ENCODE measurements around the gene NPS.

Gene NPS

GRCh38 chr10:127565583-127565982 lies 16.5 kb downstream of the NPS start:
- Histone ChIP-seq H3K27ac (ENCODE audit: extremely low read depth, low read depth, low read length) (no peak overlapping the region), H3K4me3 (ENCODE audit: low read depth, low read length) (no peak overlapping the region), H3K4me1 (ENCODE audit: control insufficient read depth, insufficient read depth, low read length) (no peaks in the 10 kb centered on the region), H3K9me3 (ENCODE audit: control insufficient read depth, insufficient read depth, low read depth, low read length) (no peaks in the 10 kb centered on the region), H3K36me3 (ENCODE audit: control insufficient read depth in 2 of 2, insufficient read depth in 1 of 2, low read length in 2 of 2) (no peaks in the 10 kb centered on the region)
- CTCF ChIA-PET: interaction anchor here (0.8 to 1.2 kb wide), 3 partner anchors 9 to 248 kb away, joined by 3 to 4 read pairs (median 3); no protein-coding TSS in a partner anchor
- POLR2A ChIA-PET: no interaction called here
- TF ChIP-seq ZNF335 (tag by site-specific recombination; conservative IDR thresholded peaks at IDR 0.05) (no peak), ZNF48 (tag by site-specific recombination; IDR thresholded peaks at IDR 0.05) (no peak), GLI2 (tag by site-specific recombination; IDR thresholded peaks at IDR 0.05; ENCODE audit: borderline replicate concordance, low read depth) (no peak), ZNF37A (tag by site-specific recombination; IDR thresholded peaks at IDR 0.05) (no peak), ZSCAN16 (tag by site-specific recombination; IDR thresholded peaks at IDR 0.05) (no peak), ZNF473 (tag by site-specific recombination; IDR thresholded peaks at IDR 0.05) (no peak)
- TF ChIP-seq, protein P1, sequence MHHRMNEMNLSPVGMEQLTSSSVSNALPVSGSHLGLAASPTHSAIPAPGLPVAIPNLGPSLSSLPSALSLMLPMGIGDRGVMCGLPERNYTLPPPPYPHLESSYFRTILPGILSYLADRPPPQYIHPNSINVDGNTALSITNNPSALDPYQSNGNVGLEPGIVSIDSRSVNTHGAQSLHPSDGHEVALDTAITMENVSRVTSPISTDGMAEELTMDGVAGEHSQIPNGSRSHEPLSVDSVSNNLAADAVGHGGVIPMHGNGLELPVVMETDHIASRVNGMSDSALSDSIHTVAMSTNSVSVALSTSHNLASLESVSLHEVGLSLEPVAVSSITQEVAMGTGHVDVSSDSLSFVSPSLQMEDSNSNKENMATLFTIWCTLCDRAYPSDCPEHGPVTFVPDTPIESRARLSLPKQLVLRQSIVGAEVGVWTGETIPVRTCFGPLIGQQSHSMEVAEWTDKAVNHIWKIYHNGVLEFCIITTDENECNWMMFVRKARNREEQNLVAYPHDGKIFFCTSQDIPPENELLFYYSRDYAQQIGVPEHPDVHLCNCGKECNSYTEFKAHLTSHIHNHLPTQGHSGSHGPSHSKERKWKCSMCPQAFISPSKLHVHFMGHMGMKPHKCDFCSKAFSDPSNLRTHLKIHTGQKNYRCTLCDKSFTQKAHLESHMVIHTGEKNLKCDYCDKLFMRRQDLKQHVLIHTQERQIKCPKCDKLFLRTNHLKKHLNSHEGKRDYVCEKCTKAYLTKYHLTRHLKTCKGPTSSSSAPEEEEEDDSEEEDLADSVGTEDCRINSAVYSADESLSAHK (tag by site-specific recombination; IDR thresholded peaks at IDR 0.05): no peak

GRCh38 chr10:127569210-127569609 lies 20.1 kb downstream of the NPS start:
- Histone ChIP-seq H3K27ac (ENCODE audit: extremely low read depth, low read depth, low read length) (no peak overlapping the region), H3K36me3 (ENCODE audit: control insufficient read depth in 2 of 2, insufficient read depth in 1 of 2, low read length in 2 of 2) (no peaks in the 10 kb centered on the region), H3K9me3 (ENCODE audit: control insufficient read depth, insufficient read depth, low read depth, low read length) (no peaks in the 10 kb centered on the region), H3K4me3 (ENCODE audit: low read depth, low read length) (no peak overlapping the region), H3K4me1 (ENCODE audit: control insufficient read depth, insufficient read depth, low read length) (no peaks in the 10 kb centered on the region)
- ChIA-PET POLR2A (no interaction called here), CTCF (interaction anchor here (0.8 kb wide), 1 partner anchor 9 kb away, joined by 3 read pairs; no protein-coding TSS in a partner anchor)
- TF ChIP-seq ZBTB7A (tag by site-specific recombination; IDR thresholded peaks at IDR 0.05; ENCODE audit: low read depth): no peak
- TF ChIP-seq ZNF473 (tag by site-specific recombination; IDR thresholded peaks at IDR 0.05): no peak
- TF ChIP-seq MYNN (tag by site-specific recombination; IDR thresholded peaks at IDR 0.05; ENCODE audit: borderline replicate concordance): no peak
- TF ChIP-seq ZNF585B (tag by site-specific recombination; IDR thresholded peaks at IDR 0.05): no peak
- no peak for TF ChIP-seq FEZF1 (tag by site-specific recombination; IDR thresholded peaks at IDR 0.05)
- no peak for TF ChIP-seq PRDM6 (tag by site-specific recombination; IDR thresholded peaks at IDR 0.05)
- no peak for TF ChIP-seq ZNF561 (tag by site-specific recombination; IDR thresholded peaks at IDR 0.05; ENCODE audit: borderline replicate concordance)
- TF ChIP-seq ZNF776 (tag by site-specific recombination; IDR thresholded peaks at IDR 0.05; ENCODE audit: borderline replicate concordance): no peak
- TF ChIP-seq ZFP3 (tag by site-specific recombination; IDR thresholded peaks at IDR 0.05; ENCODE audit: low read depth): no peak
- TF ChIP-seq ZSCAN16 (tag by site-specific recombination; IDR thresholded peaks at IDR 0.05): no peak
- TF ChIP-seq PATZ1 (tag by site-specific recombination; IDR thresholded peaks at IDR 0.05): no peak
- TF ChIP-seq, protein P2, sequence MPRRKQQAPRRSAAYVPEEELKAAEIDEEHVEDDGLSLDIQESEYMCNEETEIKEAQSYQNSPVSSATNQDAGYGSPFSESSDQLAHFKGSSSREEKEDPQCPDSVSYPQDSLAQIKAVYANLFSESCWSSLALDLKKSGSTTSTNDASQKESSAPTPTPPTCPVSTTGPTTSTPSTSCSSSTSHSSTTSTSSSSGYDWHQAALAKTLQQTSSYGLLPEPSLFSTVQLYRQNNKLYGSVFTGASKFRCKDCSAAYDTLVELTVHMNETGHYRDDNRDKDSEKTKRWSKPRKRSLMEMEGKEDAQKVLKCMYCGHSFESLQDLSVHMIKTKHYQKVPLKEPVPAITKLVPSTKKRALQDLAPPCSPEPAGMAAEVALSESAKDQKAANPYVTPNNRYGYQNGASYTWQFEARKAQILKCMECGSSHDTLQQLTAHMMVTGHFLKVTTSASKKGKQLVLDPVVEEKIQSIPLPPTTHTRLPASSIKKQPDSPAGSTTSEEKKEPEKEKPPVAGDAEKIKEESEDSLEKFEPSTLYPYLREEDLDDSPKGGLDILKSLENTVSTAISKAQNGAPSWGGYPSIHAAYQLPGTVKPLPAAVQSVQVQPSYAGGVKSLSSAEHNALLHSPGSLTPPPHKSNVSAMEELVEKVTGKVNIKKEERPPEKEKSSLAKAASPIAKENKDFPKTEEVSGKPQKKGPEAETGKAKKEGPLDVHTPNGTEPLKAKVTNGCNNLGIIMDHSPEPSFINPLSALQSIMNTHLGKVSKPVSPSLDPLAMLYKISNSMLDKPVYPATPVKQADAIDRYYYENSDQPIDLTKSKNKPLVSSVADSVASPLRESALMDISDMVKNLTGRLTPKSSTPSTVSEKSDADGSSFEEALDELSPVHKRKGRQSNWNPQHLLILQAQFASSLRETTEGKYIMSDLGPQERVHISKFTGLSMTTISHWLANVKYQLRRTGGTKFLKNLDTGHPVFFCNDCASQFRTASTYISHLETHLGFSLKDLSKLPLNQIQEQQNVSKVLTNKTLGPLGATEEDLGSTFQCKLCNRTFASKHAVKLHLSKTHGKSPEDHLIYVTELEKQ (tag by site-specific recombination; IDR thresholded peaks at IDR 0.05; ENCODE audit: borderline replicate concordance): no peak
- TF ChIP-seq ZNF184 (tag by site-specific recombination; IDR thresholded peaks at IDR 0.05): no peak
- no peak for TF ChIP-seq ZNF202 (tag by site-specific recombination; IDR thresholded peaks at IDR 0.05; ENCODE audit: borderline replicate concordance)
- TF ChIP-seq ZNF248 (tag by site-specific recombination; IDR thresholded peaks at IDR 0.05): no peak
- no peak for TF ChIP-seq ZNF37A (tag by site-specific recombination; IDR thresholded peaks at IDR 0.05)
- no peak for TF ChIP-seq ZNF433 (tag by site-specific recombination; IDR thresholded peaks at IDR 0.05; ENCODE audit: low read depth)
- TF ChIP-seq ZNF48 (tag by site-specific recombination; IDR thresholded peaks at IDR 0.05): no peak
- TF ChIP-seq, protein P3, sequence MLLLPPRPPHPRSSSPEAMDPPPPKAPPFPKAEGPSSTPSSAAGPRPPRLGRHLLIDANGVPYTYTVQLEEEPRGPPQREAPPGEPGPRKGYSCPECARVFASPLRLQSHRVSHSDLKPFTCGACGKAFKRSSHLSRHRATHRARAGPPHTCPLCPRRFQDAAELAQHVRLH (tag by site-specific recombination; IDR thresholded peaks at IDR 0.05): no peak

Data from HEK293 (cell line).